NCI-H146 treated with DMSO at 0.1 percent for 48 hours (cell line): ENCODE measurements around the gene INPP4B.

Source experiments
- DNase-seq: peaks from one replicate; lab custom pipeline; 2025; ENCODE audit not compliant: unreplicated experiment; lab: John Stamatoyannopoulos, UW

The INPP4B gene

GRCh38 chr4:142741995-142742394, 104.1 kb downstream of the INPP4B start:
- DNase-seq: no peak

GRCh38 chr4:142728233-142728632, 117.9 kb downstream of the INPP4B start:
- no peak for DNase-seq

- no peak for DNase-seq
Measured at GRCh38 chr4:142727149-142727548, 119.0 kb downstream of the INPP4B start.

- no peak for DNase-seq
Measured at GRCh38 chr4:142725886-142726285, 120.2 kb downstream of the INPP4B start.

- no peak for DNase-seq
Measured at GRCh38 chr4:142721187-142721586, 124.9 kb downstream of the INPP4B start.

- no peak for DNase-seq
Measured at GRCh38 chr4:142719854-142720541, 126.1 kb downstream of the INPP4B start.

- no peak for DNase-seq
Measured at GRCh38 chr4:142718981-142719380, 127.1 kb downstream of the INPP4B start.

GRCh38 chr4:142715727-142716126, 130.4 kb downstream of the INPP4B start:
- DNase-seq: no peak

- no peak for DNase-seq
Measured at GRCh38 chr4:142713282-142714030, 132.6 kb downstream of the INPP4B start.

- no peak for DNase-seq
Measured at GRCh38 chr4:142708231-142708630, 137.9 kb downstream of the INPP4B start.

- no peak for DNase-seq
Measured at GRCh38 chr4:142707401-142707800, 138.7 kb downstream of the INPP4B start.

- no peak for DNase-seq
Measured at GRCh38 chr4:142706381-142706780, 139.7 kb downstream of the INPP4B start.

- no peak for DNase-seq
Measured at GRCh38 chr4:142705820-142706219, 140.3 kb downstream of the INPP4B start.

GRCh38 chr4:142703694-142704309, 142.3 kb downstream of the INPP4B start:
- no peak for DNase-seq

- DNase-seq: no peak
Measured at GRCh38 chr4:142701017-142701416, 145.1 kb downstream of the INPP4B start.

- no peak for DNase-seq
Measured at GRCh38 chr4:142700531-142700930, 145.6 kb downstream of the INPP4B start.

- no peak for DNase-seq
Measured at GRCh38 chr4:142698552-142698951, 147.5 kb downstream of the INPP4B start.

GRCh38 chr4:142697928-142698327, 148.2 kb downstream of the INPP4B start:
- no peak for DNase-seq

GRCh38 chr4:142697320-142697719, 148.8 kb downstream of the INPP4B start:
- no peak for DNase-seq

- DNase-seq: no peak
Measured at GRCh38 chr4:142696334-142697122, 149.6 kb downstream of the INPP4B start.

- DNase-seq: no peak
Measured at GRCh38 chr4:142690406-142691163, 155.5 kb downstream of the INPP4B start.
